CD4-positive, alpha-beta T cell treated with Interleukin-2 at 100 ng/mL for 4 hours (primary cell): ENCODE data around the gene OR52B2.
"Not testable (repeated sequence)": the region's sequence is repeated elsewhere in the genome, so short reads cannot be mapped to it uniquely, and the experiment has no call there.

Experiments used
- DNase-seq: peaks from one replicate; pipeline ENCODE4 v3.0.0-alpha.2; 2020; ENCODE audit warnings: low spot score

The OR52B2 gene

GRCh38 chr11:6152126-6152525, 18.0 kb downstream of the OR52B2 start:
- no peak for DNase-seq

- no peak for DNase-seq
Measured at GRCh38 chr11:6151117-6151516, 19.0 kb downstream of the OR52B2 start.

GRCh38 chr11:6143737-6144136, 26.4 kb downstream of the OR52B2 start:
- not testable (repeated sequence) for DNase-seq

- no peak for DNase-seq
Measured at GRCh38 chr11:6142936-6143335, 27.2 kb downstream of the OR52B2 start.

GRCh38 chr11:6135936-6136335, 34.2 kb downstream of the OR52B2 start:
- DNase-seq, result not testable (repeated sequence)

- DNase-seq, result no peak
Measured at GRCh38 chr11:6132431-6132830, 37.7 kb downstream of the OR52B2 start.

- DNase-seq, result no peak
Measured at GRCh38 chr11:6129635-6130034, 40.5 kb downstream of the OR52B2 start.

- no peak for DNase-seq
Measured at GRCh38 chr11:6129011-6129410, 41.1 kb downstream of the OR52B2 start.

- no peak for DNase-seq
Measured at GRCh38 chr11:6127881-6128280, 42.2 kb downstream of the OR52B2 start.

GRCh38 chr11:6124245-6124644, 45.9 kb downstream of the OR52B2 start:
- no peak for DNase-seq
